NCI-H345 (cell line): ENCODE measurements around the gene SPON1.

Source experiments
- DNase-seq: peaks from one replicate; lab custom pipeline; 2025; lab: John Stamatoyannopoulos, UW

Gene SPON1

GRCh38 chr11:13944911-13945425 lies 17.6 kb upstream of the SPON1 start:
- no peak for DNase-seq

GRCh38 chr11:13947379-13947778 lies 15.1 kb upstream of the SPON1 start:
- DNase-seq: no peak

GRCh38 chr11:13949876-13950275 lies 12.6 kb upstream of the SPON1 start:
- DNase-seq: no peak

GRCh38 chr11:13952221-13952620 lies 10.3 kb upstream of the SPON1 start:
- DNase-seq: no peak

- no peak for DNase-seq
Measured at GRCh38 chr11:13952668-13953067, 9.9 kb upstream of the SPON1 start.

GRCh38 chr11:13954591-13954990 lies 7.9 kb upstream of the SPON1 start:
- no peak for DNase-seq

GRCh38 chr11:13955971-13956421 lies 6.5 kb upstream of the SPON1 start:
- DNase-seq: peak; percentile 62

GRCh38 chr11:13956988-13957387 lies 5.5 kb upstream of the SPON1 start:
- no peak for DNase-seq

- DNase-seq: no peak
Measured at GRCh38 chr11:13958641-13959400, 3.7 kb upstream of the SPON1 start.

GRCh38 chr11:13962198-13962561 lies 343 bp upstream of the SPON1 start:
- no peak for DNase-seq

GRCh38 chr11:13963169-13963948 lies 836 bp downstream of the SPON1 start:
- DNase-seq: no peak

- DNase-seq: peak; percentile 38
Measured at GRCh38 chr11:13963949-13964770, 1.6 kb downstream of the SPON1 start.

GRCh38 chr11:13964771-13965074 lies 2.2 kb downstream of the SPON1 start:
- no peak for DNase-seq

- DNase-seq: no peak
Measured at GRCh38 chr11:13965337-13965736, 2.8 kb downstream of the SPON1 start.

- DNase-seq: no peak
Measured at GRCh38 chr11:13966013-13966412, 3.5 kb downstream of the SPON1 start.

- DNase-seq: no peak
Measured at GRCh38 chr11:13966486-13966885, 4.0 kb downstream of the SPON1 start.

GRCh38 chr11:13970986-13971385 lies 8.5 kb downstream of the SPON1 start:
- no peak for DNase-seq

- DNase-seq: no peak
Measured at GRCh38 chr11:13972043-13972910, 9.8 kb downstream of the SPON1 start.

- DNase-seq: no peak
Measured at GRCh38 chr11:13972944-13973343, 10.4 kb downstream of the SPON1 start.

GRCh38 chr11:13974631-13975030 lies 12.1 kb downstream of the SPON1 start:
- DNase-seq: no peak

GRCh38 chr11:13983081-13983751 lies 20.7 kb downstream of the SPON1 start:
- no peak for DNase-seq
